ENCODE results near the gene WNT6.

Gene WNT6

DNA sequence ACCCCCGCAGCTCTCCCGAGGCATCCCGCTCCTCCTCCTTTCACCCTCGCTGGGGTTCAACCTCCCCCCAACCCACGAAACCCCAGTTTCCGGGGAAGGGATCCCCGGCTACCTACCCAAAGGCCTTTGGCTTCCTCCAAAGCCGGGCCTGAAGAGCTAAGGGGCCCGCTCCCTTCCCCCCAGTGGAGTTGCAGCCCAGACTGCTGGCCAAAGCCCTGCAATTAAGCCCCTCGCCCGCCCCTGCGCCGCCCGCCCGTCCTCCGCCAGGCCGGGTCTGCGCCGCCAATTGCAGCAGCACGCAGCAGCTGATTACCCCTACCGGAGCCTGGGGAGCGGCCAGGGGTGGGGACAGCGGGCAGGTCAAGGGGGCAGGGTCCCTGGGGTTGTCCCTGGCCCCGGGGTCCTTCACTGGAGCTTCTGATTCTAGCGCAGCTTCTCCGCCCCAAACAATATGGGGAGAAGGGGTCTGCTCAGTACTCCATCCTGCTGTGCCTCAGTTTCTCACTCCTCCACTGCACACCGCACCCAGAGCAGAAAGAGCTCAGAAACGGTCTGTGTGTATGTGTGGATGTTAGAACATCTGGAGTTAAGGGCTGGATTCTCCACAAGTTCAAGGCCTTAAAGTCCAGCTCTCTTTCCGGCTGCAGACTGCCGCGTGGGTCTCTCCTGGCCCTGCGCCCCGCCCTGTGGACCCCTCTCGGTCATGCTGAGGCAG, 37.9 kb downstream of the WNT6 start:
- TF ChIP-seq, protein P1, sequence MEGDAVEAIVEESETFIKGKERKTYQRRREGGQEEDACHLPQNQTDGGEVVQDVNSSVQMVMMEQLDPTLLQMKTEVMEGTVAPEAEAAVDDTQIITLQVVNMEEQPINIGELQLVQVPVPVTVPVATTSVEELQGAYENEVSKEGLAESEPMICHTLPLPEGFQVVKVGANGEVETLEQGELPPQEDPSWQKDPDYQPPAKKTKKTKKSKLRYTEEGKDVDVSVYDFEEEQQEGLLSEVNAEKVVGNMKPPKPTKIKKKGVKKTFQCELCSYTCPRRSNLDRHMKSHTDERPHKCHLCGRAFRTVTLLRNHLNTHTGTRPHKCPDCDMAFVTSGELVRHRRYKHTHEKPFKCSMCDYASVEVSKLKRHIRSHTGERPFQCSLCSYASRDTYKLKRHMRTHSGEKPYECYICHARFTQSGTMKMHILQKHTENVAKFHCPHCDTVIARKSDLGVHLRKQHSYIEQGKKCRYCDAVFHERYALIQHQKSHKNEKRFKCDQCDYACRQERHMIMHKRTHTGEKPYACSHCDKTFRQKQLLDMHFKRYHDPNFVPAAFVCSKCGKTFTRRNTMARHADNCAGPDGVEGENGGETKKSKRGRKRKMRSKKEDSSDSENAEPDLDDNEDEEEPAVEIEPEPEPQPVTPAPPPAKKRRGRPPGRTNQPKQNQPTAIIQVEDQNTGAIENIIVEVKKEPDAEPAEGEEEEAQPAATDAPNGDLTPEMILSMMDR (IDR thresholded peaks at IDR 0.05): no peak
- DNase-seq (ENCODE audit: low spot score): no peak
- H3K4me3 ChIP-seq: peak overlapping the region; percentile 60
- H3K27ac ChIP-seq: no peak overlapping the region

DNA sequence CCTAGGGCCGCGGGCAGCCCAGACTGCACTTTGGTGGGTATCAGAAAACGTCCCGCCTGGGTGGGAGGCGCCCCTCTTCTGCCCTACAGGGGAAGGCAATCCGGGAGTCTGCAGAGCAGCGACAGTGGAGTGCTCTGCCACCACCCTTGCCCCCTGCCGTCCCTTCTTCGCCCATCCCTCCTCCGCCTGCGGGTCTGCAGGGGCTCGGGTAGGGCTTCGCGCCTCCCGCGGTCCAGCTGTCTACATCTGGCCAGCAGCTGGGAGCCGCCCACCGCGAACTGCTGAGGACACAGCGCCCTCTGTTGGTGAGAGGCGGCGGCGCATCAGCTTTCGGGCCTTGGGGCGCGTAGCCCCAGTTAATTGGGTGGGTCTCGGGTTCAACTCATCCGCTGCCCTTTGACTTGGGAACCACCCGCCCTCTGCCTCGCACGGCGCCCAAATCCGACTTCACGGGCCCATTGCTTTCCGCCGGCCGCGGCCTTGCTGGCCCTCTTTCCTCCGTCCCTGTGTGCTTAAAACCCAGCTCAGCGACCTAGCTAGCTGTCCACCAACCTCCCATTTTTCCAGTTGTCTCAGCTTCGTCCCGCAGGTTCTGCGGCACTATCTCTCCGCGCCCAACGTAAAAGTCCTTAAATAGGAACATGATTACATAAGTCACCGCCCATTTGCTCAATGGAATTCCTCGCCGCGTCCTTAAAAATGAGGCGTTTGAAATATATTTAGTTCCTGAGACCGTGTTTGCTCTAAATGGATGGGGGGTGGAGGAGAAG, 38.7 kb downstream of the WNT6 start:
- no peak overlapping the region for H3K27ac ChIP-seq
- no peak for DNase-seq (ENCODE audit: low spot score)
- TF ChIP-seq, protein P1 (IDR thresholded peaks at IDR 0.05): peak; percentile 94
- H3K4me3 ChIP-seq: peak overlapping the region; percentile 60

DNA sequence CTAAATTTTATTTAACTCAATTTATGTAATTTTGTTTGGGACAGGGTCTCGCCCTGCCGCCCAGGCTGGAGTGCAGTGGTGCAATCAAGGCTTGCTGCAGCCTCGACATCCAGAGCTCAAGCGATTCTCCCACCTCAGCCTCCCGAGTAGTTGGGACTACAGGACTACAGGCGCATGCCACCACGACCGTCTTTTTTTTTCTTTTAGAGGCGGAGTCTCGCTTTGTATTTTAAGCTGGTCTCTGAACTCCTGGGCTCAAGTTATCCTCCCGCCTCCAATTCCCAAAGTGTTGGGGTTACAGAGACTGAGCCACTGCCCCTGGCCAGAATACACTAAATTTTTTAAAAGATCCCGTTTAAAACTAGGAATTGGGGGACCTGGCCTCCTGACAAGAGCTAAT, 39.5 kb downstream of the WNT6 start:
- TF ChIP-seq, protein P1 (IDR thresholded peaks at IDR 0.05): no peak
- DNase-seq (ENCODE audit: low spot score): no peak
- Histone ChIP-seq H3K4me3 (no peak overlapping the region), H3K27ac (no peak overlapping the region)

DNA sequence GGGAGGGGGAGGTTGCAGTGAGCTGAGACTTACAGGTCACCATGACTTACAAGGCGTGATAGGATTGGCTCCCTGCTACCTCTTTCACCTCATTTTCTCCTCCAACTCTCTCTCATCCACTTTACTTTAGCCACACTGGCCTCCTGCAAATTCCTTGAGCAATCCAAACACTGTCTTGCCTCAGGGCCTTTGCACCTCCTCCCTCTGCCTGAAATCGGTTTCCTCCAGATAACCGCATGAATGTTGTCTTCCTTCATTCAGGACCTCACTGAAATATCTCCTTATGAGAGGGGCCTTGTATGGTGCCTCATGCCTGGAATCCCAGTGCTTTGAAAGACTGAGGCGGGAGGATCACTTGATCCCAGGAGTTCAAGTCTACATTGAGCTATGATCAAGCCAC, 42.8 kb downstream of the WNT6 start:
- H3K4me3 ChIP-seq: no peak overlapping the region
- DNase-seq (ENCODE audit: low spot score): no peak
- TF ChIP-seq, protein P1 (IDR thresholded peaks at IDR 0.05): no peak
- H3K27ac ChIP-seq: no peak overlapping the region

DNA sequence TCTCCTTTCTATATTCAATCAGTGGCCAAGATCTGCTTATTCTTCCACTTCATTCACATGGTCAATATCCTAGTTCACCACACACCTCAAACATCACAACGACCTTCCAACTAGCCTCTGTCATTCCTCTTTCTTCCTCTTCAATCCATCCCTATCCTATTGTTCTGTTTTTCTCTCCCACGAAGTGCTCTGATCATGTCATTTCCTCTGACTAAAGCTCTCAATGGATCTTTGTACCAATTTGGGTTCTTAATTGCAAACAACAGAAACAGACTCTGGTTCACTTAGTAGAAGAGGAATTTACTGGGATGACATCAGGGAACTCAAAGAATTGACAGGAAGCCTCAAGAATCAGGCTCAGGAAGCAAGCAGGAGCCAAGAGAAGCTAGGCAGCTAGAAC, 44.6 kb downstream of the WNT6 start:
- no peak overlapping the region for H3K27ac ChIP-seq
- DNase-seq (ENCODE audit: low spot score): no peak
- TF ChIP-seq, protein P1 (IDR thresholded peaks at IDR 0.05): no peak
- no peak overlapping the region for H3K4me3 ChIP-seq

DNA sequence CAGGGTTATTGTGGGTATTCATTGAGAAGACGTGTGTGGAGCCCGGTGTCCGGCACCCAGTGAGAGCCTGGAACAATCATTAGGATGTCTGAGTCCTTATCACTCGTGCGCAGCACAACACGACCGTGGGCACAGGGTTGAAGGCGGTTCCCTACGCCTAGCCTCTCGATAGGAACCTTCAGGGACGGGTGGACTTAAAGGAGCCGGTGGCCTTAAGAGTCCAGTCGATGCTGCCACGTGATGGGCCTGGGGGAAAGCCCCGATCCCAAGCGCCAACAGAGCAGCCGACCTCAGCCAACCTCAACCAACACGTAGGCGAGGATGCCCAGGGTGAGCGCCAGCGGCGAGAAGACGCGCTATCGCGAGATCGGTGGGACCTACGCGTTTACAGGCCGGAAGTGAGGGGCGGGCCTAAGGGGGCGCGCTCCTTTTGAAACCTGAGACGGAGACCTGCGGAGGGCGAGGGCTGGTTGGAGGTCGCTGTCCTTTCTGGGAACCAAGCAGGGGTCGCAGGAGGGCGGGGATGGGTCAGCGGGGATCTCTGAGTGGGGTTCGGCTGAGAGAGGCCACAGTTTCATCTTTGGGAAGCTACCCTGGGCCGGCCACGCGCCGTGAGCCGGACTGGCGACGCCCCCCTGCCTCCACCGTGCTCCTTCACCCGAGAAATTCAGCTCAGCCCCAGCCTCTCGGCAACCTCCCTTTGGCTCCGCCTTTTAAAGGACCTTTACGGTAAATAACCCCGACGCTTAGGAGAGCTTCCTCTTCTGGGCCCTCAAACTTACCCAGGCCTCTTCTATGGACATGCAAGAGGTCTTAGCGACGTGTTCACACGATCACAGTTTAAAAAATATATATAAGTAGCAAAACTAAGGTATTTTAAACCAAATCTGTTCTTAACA, 49.4 kb downstream of the WNT6 start:
- Histone ChIP-seq H3K4me3 (peak overlapping the region; percentile 72), H3K27ac (no peak overlapping the region)
- TF ChIP-seq, protein P1 (IDR thresholded peaks at IDR 0.05): no peak
- peak; percentile 85 for DNase-seq (ENCODE audit: low spot score)

All from coronary artery (tissue), 2 donors.